Measurements from ENCODE around the gene ANGEL1.

- TF ChIP-seq CTCF (conservative IDR thresholded peaks at IDR 0.05; ENCODE audit: low read depth, low read length) (no peak), EZH2 (IDR thresholded peaks at IDR 0.05; ENCODE audit: low read length, unreplicated experiment) (no peak), EZH2phosphoT487 (IDR thresholded peaks at IDR 0.05; ENCODE audit: borderline replicate concordance, low read length) (no peak)
Measured at GRCh38 chr14:76773188-76773885, 39.3 kb downstream of the ANGEL1 start.
